ENCODE results near the gene RNF208.
A peak's percentile ranks its signal among the peaks of the same experiment; 100 is the strongest.

RNF208 gene

DNA sequence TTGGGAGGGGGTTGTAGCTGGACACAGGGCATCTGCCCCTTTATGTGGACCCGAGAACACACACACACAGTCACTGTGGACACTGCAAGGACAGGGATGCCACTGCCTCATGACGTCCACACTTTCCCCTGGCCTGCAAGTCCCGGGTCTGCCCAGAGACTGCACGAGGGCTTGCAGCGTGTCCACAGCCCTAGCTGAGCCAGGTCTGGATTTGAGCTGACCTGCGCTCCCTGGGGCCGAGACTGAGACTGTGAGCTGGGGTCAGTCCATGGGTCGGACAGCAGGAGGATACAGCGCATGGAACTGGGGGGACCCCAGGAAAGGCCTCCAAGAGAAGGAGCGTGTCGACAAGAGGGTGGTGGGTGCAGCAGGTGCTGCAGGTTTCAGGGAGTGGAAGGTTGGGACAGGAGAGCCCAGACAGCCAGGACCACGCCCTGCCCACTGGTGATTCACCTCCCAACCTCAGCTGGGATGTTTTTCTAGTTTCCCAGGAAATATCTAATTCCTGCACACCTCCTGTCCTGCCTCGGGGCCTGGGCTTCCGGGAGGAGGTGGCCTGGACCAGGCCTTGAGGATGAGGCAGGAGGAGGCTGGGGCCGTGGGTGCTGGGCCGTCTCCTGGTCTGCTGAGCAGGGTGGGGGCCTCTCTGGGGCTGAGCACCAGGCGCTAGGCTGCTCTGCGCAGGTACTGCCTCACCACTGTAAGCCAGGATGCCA is 4.5 kb upstream of the RNF208 start:
- DNase-seq = no peak

DNA sequence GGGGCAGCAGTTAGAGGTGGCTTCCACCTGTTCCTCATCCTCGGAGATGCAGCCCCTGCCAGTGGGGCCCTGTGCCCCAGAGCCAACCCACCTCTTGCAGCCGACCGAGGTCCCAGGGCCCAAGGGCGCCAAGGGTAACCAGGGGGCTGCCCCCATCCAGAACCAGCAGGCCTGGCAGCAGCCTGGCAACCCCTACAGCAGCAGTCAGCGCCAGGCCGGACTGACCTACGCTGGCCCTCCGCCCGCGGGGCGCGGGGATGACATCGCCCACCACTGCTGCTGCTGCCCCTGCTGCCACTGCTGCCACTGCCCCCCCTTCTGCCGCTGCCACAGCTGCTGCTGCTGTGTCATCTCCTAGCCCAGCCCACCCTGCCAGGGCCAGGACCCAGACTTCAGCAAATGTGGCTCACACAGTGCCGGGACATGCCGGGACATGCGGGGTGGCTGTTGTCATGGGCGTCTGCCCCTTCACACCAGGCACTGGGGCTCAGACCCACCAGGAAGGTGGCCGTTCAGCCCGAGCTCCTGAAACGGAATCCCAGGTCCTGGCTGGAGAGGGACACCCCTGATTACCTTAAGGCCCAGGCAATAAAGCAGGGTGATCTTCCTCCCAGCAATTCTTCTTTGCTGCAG is 3.8 kb upstream of the RNF208 start:
- DNase-seq = no peak

DNA sequence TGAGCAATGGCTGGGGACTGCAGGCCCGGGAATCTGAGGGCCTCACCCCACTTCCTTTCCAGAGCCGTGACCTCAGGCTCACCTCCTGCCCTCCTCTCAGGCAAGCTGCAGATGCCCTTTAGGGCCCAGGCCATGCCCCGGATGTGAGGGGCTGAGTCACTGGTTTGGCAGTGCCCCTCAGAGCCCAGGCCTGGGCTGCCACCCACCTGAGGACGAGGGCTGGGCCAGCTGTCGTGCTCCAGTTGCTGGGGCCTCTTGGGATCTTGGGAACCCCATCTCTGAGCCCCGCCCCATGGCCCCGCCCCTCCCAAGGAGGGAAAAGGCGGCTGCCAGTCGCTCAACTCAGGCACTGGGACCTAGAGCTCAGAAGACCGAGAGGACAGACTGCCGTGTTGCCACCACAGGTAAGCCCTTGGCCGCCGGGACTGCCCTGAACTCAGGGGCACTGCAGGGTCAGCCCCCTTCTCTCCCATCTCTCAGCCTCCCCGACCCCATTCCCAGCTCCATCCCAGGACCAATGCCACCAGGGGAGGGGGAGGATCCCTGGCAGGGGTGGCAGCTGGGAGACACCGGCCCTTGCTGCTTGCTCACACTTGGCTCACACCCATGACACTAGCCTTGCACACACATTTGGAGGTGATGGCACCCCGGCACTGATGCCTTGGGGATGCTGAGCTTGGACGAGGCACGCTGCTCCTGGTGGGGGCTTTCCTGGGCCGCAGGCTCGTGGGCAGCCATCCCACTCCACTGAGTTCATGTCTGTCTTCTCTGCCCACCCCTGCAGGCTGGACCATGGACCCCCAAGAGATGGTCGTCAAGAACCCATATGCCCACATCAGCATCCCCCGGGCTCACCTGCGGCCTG is 3.0 kb upstream of the RNF208 start, which contains the start of gene CYSRT1:
Gene CYSRT1, plus strand, starts transcription at position 345 of the 865 bp plus-strand sequence. Its CDS starts 448 bp downstream, at position 793.
- DNase-seq = no peak

DNA sequence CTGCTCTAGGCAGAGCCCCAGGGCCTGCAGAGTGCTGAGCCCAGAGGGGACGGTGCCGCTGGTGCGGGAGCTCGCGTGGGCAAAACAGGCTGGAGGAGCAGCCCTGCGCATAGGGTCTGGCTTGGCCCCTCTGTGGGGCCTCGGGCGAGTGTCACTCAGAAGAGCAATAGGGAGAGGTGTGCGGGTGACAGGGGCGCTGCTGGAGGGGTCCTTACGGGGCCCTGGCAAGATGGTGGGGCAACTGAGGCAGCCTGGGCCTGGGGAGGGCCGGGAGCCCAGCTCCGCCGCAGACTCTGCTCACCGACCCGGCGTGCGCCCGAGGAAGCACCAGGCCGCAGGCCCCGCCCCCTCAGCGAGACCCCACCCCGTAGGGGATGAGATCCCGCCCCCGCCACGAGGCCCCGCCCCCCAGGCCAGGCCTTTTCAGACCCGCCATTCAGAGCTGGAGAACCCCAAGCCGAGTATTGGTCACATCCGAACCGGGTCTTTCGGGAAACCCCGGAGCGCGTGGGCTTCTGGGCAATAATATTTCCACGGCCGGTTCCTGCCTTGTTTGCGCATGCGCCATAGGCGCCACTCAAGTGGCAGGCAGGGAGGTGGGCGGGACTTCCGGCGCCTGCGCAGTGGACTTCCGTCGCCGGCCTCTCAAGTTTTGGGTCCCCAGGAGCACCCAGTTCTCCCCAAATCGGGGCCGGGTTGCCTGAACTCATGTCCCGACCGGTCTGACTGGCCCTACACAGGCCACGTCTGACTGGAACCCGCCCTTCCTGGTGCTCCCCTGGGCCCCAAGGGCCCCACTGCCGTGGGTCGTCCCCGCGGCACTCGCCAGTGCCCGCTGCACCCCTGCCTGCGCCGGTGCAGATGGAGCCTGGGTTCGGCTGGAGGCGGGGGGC is 1.3 kb upstream of the RNF208 start:
- peak; percentile 96 for DNase-seq

DNA sequence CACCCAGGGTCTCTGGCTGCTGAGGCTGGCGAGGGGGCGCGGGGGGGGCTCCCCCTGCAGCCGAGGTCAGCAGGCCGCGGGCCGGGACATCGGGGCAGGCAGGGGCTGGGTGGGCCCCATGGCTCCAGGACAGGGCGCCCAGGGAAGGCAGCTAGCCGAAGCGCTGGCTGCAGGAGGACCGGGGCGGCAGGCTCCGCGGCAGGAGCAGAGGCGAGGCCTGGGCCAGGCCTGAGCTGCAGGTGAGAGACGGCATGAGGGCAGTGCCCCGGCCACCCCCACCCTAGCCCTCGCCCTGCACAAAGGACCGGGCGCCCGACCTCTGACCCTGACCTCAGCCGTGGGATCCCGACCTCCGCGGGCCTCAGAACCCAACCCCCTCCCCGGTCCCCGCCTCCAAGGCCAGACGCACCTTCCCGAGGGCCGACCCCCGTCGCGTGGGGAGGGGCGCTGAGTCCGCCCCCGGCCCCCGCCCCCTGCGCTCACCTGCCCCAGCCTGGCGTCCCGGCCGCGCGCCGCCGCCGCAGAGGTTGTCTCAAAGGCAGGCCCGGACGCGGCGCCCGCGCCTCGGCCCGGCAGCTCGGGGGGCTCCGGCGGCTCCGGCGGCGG is 431 bp downstream of the RNF208 start:
- no peak for DNase-seq

DNA sequence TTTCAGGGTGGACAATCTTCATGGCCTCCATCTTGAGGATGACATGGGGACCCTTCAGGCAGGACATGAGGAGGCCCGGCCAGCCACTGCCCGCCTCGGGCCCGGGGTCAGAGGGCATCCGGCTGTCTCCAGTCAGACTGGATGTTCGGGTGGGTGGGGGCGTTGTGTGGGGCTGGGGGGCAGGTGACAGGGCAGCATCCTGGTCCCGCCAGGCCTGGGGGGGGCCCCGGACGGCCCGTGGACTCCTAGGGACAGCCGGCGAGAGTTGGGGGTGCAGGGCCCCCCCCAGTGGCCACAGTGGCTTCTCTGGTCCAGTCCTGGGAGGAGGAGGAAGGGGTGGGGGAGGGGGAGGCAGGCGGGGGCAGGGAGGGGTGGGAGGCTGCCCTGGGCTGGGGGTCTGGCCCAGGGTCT is 940 bp downstream of the RNF208 start:
- no peak for DNase-seq

DNA sequence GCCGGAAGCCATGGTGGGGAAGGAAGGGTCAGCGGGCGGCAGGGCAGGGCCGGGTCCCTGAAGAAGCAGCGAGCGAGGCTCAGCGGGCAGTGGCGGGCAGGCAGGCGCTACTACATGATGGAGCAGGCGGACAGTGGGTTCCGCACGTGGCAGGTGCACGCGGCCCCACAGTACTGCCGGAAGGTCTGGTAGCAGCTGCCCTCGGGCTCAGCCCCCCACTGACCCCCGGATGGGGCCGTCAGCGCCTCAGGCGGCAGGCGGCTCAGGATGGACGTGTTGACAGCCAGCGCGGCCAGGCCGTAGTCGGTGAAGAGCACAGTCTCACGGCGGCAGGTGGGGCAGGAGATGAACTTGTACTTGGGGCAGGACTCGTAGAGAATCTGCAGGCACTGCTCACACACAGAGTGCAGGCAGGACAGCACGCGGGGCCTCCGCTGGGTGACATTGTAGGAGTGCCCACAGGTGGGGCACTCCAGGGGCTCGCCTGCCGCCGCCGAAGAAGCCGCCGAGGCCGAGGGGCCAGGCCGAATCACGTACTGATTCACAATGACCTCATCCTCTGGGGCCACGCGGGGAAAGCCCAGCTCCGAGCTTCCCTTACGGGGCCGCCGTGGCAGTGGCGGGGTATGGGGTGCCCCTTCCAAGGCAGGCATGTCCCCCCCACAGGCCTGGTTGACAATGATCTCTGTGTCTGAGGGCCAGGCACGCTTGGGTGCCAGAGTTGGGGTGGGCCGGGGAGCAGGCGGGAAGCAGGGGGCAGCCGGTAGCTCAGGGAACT is 1.5 kb downstream of the RNF208 start:
- DNase-seq = no peak

DNA sequence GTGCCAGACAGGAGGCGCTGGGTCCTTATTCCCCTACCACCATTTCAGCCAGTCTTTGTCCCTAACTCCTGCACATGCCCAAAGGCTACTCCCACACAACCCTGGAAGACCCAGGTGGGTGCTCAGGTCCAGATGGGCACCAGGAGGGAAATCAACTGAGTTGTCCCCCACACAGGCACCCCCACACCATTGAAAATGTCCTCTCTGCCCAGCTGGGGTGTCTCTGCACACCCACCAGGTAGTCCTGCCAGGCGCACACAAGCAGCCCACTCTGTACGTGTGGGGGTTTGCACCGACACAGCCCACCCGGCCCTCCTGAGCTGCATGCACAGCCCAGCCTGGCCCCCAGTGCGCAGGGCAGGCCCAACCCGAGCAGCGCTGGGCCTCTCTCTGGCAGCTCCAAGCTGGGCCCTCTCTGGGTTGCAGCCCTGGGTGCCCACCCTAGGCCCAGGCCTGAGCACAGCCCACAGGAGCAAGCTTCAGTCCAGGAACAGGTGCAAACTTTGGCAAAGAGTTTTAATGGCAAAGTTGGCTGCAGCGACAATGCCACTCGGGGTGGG is 2.2 kb downstream of the RNF208 start:
- no peak for DNase-seq

DNA sequence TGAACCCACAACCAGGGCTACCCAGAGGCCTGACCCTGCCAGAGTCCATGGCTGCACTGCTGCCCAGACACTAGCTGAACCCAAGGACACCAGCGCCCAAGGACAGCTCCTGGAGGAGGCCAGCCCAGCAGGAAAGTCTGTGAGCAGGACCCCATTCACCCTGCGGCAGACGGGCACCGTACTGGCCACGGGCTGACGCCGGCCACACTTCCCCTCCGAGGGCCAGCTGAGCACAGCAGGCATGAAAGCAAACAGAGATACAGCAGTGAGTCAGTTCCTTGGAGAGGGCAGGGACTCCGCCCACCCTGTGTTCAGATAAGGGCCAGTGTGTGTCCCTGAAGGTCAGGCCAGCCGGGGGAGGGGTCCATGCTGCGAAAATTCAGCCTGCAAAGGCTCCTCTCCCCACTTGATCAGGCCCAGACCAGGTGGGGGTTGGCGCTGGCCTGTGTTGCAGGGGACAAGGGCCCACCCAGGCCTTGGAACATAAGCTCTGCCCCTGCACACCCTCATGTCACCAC is 3.2 kb downstream of the RNF208 start:
- DNase-seq = no peak

DNA sequence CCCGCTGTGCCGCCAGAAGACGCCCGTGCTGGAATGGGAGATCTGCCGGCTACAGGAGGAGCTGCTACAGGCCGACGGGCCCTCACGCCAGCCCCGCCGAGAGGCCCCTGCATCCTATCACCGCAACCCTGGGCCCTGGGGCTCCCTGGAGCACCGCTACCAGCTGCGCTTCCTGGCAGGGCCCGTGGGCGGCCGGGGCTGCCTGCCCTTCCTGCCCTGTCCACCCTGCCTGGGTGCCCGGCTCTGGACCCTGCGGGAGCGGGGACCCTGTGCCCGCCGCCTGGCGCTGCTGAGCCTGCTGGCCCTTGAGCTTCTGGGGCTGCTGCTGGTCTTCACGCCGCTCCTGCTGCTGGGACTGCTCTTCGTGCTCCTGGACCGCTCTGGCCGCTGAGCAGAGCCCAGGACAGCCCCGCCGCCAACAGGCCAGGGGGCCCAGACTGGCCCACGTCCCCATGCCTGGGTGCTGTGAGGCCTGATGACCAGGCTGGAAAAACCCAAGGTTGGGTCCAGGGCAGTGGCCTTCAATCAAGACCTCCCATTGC is 3.8 kb downstream of the RNF208 start:
- no peak for DNase-seq

DNA sequence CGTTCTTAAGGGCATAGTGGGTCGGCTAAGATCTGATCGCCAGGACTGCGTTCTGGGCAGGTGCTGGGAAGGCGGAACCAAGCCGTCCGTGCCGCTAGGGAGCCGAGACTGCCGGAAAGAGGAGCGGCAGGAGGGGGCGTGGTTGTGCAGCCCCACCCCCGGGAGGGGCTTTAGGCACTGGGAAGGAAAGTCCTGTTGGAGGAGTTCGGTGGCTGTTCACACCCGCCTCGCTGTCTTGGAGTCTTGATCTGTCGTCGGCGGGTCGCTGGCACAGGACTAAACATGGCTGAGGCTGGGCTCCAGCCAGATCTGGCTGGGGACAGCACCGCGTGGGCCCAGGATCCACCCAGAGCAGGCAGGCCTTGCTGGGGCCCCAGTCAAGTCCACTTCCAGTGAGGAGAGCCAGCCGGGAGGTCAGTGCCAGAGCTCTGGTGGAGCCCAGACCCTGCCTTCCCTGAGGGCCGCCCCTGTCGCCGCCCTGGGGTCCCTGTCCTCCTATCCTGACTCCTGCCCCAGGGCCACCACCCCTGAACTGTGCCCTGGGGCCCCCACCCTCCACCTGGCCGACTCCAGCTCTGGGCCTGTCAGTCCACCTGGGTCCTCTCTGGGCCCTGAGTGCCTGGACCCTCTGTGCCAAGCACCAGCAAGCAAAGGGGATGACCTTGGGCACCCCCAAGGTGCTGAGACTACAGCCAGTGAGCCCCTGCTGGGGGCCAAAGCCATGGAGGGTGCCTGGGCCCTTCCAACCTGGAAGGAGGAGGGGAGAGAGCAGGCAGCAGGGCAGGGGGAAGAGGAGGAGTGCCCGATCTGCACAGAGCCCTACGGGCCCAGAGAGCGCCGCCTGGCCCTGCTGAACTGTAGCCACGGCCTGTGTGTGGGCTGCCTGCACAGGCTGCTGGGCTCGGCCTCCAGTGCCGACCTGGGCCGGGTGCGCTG is 4.5 kb downstream of the RNF208 start:
- DNase-seq = no peak

DNA sequence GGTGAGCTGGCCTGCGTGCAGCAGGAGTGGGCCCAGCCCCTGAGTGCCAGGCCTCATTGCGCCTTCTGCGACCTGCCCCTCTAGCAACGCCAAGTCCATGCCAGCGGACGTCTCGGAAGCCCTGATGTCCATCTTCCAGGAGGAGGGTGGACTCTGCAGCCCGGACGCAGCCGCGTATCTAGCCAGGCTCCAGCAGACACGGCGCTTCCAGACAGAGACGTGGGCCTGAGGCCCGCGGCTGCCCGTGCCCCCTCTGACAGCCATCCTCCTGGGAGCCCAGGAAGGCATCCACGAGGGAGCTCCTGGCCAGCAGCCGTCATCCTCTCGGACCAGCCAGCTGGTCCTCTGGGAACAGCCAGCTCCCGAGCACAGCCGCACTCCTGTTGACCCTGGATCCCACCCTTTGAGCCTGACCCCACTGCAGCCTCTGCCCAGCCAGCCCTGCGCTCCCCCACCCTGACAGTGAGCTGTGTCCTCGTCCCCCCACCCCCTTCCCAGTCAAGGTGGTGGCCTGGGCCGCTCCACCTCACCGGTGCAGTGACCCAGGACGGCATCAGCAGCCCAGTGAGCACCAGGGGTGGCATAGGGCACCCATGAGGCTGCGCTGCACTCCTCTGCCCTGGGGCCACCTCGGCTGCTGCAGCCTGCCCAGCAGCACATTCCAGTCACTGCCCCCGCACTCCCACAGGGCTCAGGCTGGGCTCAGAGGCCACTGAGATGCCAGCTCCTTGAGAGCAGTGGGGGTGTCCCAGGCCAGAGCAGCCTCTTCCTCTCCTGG is 5.7 kb downstream of the RNF208 start:
- no peak for DNase-seq

DNA sequence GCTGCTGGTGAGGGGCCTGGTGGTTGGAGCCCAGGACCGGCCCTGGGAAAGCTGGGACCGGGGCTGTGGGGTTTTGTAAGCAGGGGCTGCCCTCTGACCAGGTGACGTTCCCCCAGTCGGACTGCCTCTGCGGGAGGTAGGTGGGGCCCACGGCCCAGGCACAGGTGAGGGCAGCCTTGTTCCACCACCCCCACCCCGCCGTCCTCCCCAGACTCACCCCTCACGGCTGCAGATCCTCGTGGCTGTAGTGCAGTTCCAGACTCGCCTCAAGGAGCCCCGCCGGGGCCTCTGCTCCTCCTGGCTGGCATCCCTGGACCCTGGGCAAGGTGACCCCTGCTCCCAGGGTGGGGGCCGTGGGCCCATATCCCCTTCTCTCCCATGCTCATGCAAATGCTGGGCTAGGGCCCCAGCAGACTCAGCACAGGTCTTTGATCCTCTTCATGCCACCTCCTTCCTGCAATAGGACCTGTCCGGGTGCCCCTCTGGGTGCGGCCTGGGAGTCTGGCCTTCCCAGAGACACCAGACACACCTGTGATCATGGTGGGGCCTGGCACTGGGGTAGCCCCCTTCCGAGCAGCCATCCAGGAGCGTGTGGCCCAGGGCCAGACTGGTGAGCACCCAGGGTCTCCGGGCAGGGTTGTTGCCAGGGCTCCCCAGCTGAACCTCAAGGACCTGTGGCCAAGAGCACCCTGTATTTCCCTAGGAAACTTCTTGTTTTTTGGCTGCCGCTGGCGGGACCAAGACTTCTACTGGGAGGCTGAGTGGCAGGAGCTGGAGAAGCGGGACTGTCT is 6.6 kb downstream of the RNF208 start:
- no peak for DNase-seq

DNA sequence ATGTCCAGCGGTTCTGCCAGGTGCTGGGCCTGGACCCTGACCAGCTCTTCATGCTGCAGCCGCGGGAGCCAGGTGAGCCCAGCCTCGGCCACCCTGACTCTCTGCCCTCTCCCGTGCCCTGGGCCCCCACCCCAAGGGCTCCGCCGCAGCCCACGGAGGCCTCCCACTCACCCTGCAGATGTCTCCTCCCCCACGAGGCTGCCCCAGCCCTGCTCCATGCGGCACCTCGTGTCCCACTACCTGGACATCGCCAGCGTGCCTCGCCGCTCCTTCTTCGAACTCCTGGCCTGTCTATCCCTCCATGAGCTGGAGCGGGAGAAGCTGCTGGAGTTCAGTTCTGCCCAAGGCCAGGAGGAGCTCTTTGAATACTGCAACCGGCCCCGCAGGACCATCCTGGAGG is 7.4 kb downstream of the RNF208 start:
- DNase-seq = no peak

DNA sequence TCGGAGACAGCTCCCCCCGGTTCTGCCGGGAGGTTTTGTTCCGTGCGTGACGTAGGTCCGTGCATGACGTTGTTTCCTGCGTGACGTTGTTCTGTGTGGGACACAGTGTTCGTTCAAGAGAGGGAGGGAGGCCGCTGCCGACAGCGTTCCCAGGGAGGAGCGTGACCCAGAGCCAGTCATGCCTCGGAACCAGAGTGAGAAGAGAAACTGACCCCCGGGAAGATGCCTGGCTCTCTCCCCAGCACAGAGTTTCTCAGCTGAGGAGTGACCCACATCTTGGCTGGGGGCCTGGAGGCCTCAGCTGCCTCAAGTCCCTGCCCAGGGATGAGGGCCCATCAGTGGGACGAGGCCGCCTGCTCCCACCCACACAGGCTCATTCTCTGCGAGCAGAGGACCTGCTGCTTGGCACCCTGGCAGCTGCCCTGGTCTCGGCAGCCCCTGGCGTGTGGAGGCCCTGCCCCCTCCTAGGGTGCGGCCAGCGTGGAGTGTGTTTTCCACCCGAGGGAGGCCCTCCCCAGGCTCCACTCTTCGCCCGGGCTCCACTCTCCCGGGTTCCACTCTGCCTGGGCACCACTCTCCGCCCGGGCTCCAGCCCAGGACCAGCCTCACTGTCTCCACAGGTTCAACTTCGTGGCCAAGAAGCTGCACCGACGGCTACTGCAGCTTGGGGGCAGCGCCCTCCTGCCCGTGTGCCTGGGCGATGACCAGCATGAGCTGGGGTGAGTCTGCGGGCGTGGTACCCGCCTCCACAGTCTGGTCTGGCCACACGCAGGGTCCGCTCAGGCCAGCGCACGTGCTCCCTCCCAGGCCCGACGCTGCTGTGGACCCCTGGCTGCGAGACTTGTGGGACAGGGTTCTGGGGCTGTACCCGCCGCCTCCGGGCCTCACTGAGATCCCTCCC is 8.6 kb downstream of the RNF208 start:
- no peak for DNase-seq

DNA sequence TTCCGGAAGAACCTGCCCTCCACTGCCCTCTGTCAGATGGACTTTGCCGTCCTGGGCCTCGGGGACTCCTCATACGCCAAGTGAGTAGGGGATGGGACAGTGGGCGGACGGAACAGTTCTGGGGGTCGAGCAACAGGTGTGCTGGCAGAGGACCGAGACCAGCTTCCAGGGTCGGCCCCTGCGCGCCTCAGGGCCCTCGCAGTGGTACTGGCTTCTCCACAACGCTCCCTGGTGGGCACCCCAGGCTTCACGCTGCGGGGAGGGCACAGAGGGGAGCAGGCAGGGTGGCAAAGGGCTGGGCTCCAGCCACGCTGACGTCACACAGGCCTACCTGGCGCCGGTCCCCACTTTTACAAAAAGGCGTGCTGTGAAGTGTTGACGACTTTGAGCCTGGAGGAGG is 9.5 kb downstream of the RNF208 start:
- no peak for DNase-seq

DNA sequence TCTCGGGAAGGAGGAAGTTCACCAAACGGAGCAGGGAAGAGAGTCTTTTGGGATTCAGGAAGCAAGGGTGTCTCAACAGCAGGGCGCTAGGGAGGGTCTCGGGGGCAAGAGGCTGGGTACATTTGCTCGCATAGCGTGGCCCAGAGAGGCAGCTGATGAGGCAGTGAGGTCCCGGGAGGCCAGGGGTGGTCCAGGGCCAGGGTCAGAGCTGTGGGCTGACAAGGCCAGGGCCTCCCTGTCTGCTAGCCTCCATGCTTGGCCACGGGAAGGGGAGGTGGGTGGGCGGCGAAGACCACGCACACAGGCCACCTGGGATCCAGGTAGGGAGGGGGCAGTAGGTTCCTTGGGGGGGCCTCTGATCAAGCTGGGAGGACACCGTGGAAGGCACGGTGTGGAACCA is 10.5 kb downstream of the RNF208 start:
- no peak for DNase-seq
